ENCODE results near the gene LENG9.

Gene LENG9

DNA sequence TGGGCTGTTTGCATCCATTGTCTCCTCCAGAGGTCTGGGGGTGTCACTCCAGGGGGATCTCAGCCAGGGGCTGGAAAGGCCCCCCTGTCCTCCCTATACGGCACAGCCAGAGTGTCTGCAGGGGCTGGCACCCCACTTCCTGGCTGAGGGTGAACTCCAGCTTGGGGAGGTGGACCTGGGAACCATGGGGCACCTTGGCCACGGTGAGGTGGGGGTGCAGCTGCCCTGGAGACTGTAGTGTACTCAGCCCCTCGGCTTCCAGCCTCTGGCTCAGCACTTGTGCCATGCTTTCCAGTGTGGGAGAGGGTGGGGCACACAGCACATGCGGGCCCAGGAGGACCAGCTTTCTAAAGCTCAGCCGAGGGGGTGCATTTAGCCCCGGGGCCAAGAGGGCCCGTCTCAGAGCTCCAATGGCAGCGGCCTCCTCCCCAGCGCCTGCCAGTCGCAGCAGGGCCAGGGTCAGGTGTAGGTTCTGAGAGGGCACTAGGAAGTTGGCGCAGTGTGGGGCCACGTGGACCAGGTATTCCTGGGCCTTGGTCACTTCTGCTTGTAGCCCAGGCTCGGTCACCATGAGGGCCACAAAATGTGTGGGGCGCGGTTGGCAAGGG is 1.4 kb downstream of the LENG9 start:
- H3K4me3 ChIP-seq (ENCODE audit: low read length), result no peak overlapping the region
- no peak for DNase-seq
- peaks cover 6% of the 10 kb centered on the region for H4K20me1 ChIP-seq (ENCODE audit: insufficient read depth, low read length)
- H3K4me2 ChIP-seq (ENCODE audit: low read depth, low read length), result peak overlapping the region; percentile 93; the same call in 1 of the 2 replicates
- no peaks in the 10 kb centered on the region for H3K9me2 ChIP-seq (replicated peaks; ENCODE audit: insufficient read depth, low read length)
- H3K27me3 ChIP-seq (replicated peaks; ENCODE audit: insufficient read depth, low read length), result peaks cover 9% of the 10 kb centered on the region; the same call in 1 of the 2 replicates
- no peak for TF ChIP-seq EZH2 (optimal IDR thresholded peaks at IDR 0.05; ENCODE audit: low read depth, low read length)
- TF ChIP-seq, protein P1, sequence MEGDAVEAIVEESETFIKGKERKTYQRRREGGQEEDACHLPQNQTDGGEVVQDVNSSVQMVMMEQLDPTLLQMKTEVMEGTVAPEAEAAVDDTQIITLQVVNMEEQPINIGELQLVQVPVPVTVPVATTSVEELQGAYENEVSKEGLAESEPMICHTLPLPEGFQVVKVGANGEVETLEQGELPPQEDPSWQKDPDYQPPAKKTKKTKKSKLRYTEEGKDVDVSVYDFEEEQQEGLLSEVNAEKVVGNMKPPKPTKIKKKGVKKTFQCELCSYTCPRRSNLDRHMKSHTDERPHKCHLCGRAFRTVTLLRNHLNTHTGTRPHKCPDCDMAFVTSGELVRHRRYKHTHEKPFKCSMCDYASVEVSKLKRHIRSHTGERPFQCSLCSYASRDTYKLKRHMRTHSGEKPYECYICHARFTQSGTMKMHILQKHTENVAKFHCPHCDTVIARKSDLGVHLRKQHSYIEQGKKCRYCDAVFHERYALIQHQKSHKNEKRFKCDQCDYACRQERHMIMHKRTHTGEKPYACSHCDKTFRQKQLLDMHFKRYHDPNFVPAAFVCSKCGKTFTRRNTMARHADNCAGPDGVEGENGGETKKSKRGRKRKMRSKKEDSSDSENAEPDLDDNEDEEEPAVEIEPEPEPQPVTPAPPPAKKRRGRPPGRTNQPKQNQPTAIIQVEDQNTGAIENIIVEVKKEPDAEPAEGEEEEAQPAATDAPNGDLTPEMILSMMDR (IDR thresholded peaks at IDR 0.05; ENCODE audit: low read length), result no peak
- no peak for TF ChIP-seq EZH2phosphoT487 (IDR thresholded peaks at IDR 0.05; ENCODE audit: low read length)
- H3K9me3 ChIP-seq (replicated peaks; ENCODE audit: insufficient read depth, low read length), result no peaks in the 10 kb centered on the region
- peaks cover 31% of the 10 kb centered on the region; the same call in 1 of the 2 replicates for H3K79me2 ChIP-seq (ENCODE audit: low read length)
- peaks cover 16% of the 10 kb centered on the region for H3F3A ChIP-seq (ENCODE audit: insufficient read depth, low read length)
- peaks cover 4% of the 10 kb centered on the region; the same call in 1 of the 2 replicates for H3K36me3 ChIP-seq (replicated peaks; ENCODE audit: insufficient read depth, low read length)
- no peak overlapping the region for H3K27ac ChIP-seq (ENCODE audit: low read length)
- H3K4me1 ChIP-seq (ENCODE audit: low read length), result peaks cover 5% of the 10 kb centered on the region; the same call in 1 of the 2 replicates
- H2AFZ ChIP-seq (ENCODE audit: low read length), result no peak overlapping the region
- H3K9ac ChIP-seq (ENCODE audit: low read length), result no peak overlapping the region

DNA sequence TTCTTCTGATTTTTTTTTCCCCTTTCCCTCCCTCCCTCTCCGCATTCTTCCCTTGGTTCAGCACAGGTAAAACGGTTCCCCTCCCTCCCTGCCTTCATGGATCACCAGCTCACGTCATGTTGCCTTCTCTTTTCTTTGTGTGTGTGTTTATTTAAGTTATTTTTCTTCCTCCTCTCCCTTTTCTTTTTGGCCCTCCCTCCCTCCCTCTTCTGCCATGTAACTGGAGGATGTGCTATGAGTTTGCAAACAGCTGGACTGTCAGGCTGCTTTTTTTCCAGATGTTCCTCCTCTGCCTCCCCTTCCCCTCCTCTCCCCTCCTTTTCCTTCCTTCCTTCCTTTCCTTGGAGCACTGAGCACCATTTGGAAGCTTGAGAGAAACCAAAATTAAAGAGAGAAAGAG is 2.0 kb downstream of the LENG9 start:
- peaks cover 4% of the 10 kb centered on the region for H3K36me3 ChIP-seq (replicated peaks; ENCODE audit: insufficient read depth, low read length)
- H2AFZ ChIP-seq (ENCODE audit: low read length), result no peak overlapping the region
- peaks cover 31% of the 10 kb centered on the region; the same call in 1 of the 2 replicates for H3K79me2 ChIP-seq (ENCODE audit: low read length)
- H3K9me2 ChIP-seq (replicated peaks; ENCODE audit: insufficient read depth, low read length), result no peaks in the 10 kb centered on the region
- H3K9me3 ChIP-seq (replicated peaks; ENCODE audit: insufficient read depth, low read length), result no peaks in the 10 kb centered on the region
- H3K4me1 ChIP-seq (ENCODE audit: low read length), result peaks cover 5% of the 10 kb centered on the region; the same call in 1 of the 2 replicates
- DNase-seq, result no peak
- no peak for TF ChIP-seq EZH2 (optimal IDR thresholded peaks at IDR 0.05; ENCODE audit: low read depth, low read length)
- H3K9ac ChIP-seq (ENCODE audit: low read length), result no peak overlapping the region
- H3K27me3 ChIP-seq (replicated peaks; ENCODE audit: insufficient read depth, low read length), result peaks cover 6% of the 10 kb centered on the region; the same call in 1 of the 2 replicates
- no peak overlapping the region for H3K4me2 ChIP-seq (ENCODE audit: low read depth, low read length)
- H4K20me1 ChIP-seq (ENCODE audit: insufficient read depth, low read length), result peaks cover 6% of the 10 kb centered on the region
- no peak overlapping the region for H3K4me3 ChIP-seq (ENCODE audit: low read length)
- peaks cover 16% of the 10 kb centered on the region for H3F3A ChIP-seq (ENCODE audit: insufficient read depth, low read length)
- H3K27ac ChIP-seq (ENCODE audit: low read length), result no peak overlapping the region

DNA sequence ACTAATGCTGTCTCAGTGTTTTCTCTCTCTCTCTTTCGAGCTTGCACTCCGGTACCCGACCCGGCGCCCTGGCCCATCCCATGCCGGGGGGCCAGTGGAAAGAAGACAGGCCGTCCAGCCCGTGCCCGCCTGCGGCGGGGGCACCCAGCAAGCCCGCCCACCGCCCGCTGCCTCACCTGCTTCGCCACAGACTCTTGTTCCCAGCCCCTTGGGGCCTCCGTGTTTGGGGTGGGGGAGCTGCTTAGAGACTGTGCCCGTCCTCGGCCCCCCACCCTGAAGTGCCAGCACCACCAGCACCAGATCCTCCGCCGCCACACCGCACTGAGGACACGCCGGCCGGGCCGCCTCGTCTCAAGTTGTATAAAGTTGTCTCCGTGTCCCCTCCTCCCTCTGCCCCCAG is 2.4 kb downstream of the LENG9 start:
- Histone ChIP-seq H3K27me3 (replicated peaks; ENCODE audit: insufficient read depth, low read length) (peaks cover 2% of the 10 kb centered on the region; the same call in 1 of the 2 replicates), H3K9ac (ENCODE audit: low read length) (no peak overlapping the region), H3F3A (ENCODE audit: insufficient read depth, low read length) (peaks cover 16% of the 10 kb centered on the region), H3K9me3 (replicated peaks; ENCODE audit: insufficient read depth, low read length) (no peaks in the 10 kb centered on the region), H3K4me3 (ENCODE audit: low read length) (no peak overlapping the region), H4K20me1 (ENCODE audit: insufficient read depth, low read length) (peaks cover 6% of the 10 kb centered on the region), H2AFZ (ENCODE audit: low read length) (no peak overlapping the region), H3K36me3 (replicated peaks; ENCODE audit: insufficient read depth, low read length) (peaks cover 4% of the 10 kb centered on the region), H3K4me1 (ENCODE audit: low read length) (peaks cover 5% of the 10 kb centered on the region; the same call in 1 of the 2 replicates), H3K79me2 (ENCODE audit: low read length) (peaks cover 33% of the 10 kb centered on the region; the same call in 1 of the 2 replicates), H3K9me2 (replicated peaks; ENCODE audit: insufficient read depth, low read length) (no peaks in the 10 kb centered on the region), H3K4me2 (ENCODE audit: low read depth, low read length) (no peak overlapping the region), H3K27ac (ENCODE audit: low read length) (no peak overlapping the region)
- TF ChIP-seq, protein P1 (IDR thresholded peaks at IDR 0.05; ENCODE audit: low read length), result no peak
- TF ChIP-seq EZH2 (optimal IDR thresholded peaks at IDR 0.05; ENCODE audit: low read depth, low read length), result no peak
- no peak for TF ChIP-seq EZH2phosphoT487 (IDR thresholded peaks at IDR 0.05; ENCODE audit: low read length)
- no peak for DNase-seq

Data from MM.1S (cell line).